Astrocyte (in vitro differentiated cells and primary cell): ENCODE measurements around the gene NT5C1A. TPM values are rescaled to one million over a fixed set of nuclear protein-coding genes. Genes with fewer than 3 reads are reported as not detected.

Experiments used
- DNase-seq: peaks from one replicate; pipeline ENCODE4 v3.0.0-alpha.2; 2010; ENCODE audit warnings: low read depth
- FAIRE-seq: peaks from 2 replicates; lab custom pipeline; 2011; peaks lifted over from hg19 to GRCh38; lab: Jason Lieb, UNC
- H2AFZ ChIP-seq: 2 replicates; pipeline ENCODE4 v1.6.0; 2012; ENCODE audit warnings: low read depth, low read length, inconsistent platforms
- H3K27ac ChIP-seq: 2 replicates; pipeline ENCODE4 v1.5.1; 2011; ENCODE audit warnings: low read depth, low read length, inconsistent platforms
- H3K27me3 ChIP-seq: 2 replicates; pipeline ENCODE4 v1.6.0; 2011; ENCODE audit warnings: low read length, inconsistent platforms; ENCODE audit not compliant: insufficient read depth
- H3K36me3 ChIP-seq: 2 replicates; pipeline ENCODE4 v1.5.1; 2011; ENCODE audit warnings: low read length, inconsistent platforms; ENCODE audit not compliant: insufficient read depth
- H3K4me1 ChIP-seq: 2 replicates; pipeline ENCODE4 v1.5.1; 2011; ENCODE audit warnings: low read length, inconsistent platforms; ENCODE audit not compliant: insufficient read depth
- H3K4me2 ChIP-seq: 2 replicates; pipeline ENCODE4 v1.6.0; 2012; ENCODE audit warnings: low read length, inconsistent platforms
- H3K4me3 ChIP-seq: 2 replicates; pipeline ENCODE4 v1.5.1; 2011; ENCODE audit warnings: low read depth, mild to moderate bottlenecking, low read length, inconsistent platforms; ENCODE audit not compliant: insufficient read depth
- H3K79me2 ChIP-seq: 2 replicates; pipeline ENCODE4 v1.6.0; 2012; ENCODE audit warnings: mild to moderate bottlenecking, low read length, inconsistent platforms; ENCODE audit not compliant: insufficient read depth
- H3K9ac ChIP-seq: 2 replicates; pipeline ENCODE4 v1.6.0; 2012; ENCODE audit warnings: mild to moderate bottlenecking, low read length, inconsistent platforms
- H3K9me3 ChIP-seq: 2 replicates; pipeline ENCODE4 v1.5.1; 2012; ENCODE audit warnings: low read depth, mild to moderate bottlenecking, low read length, inconsistent platforms; ENCODE audit not compliant: insufficient read depth
- H4K20me1 ChIP-seq: 2 replicates; pipeline ENCODE4 v1.6.0; 2012; ENCODE audit warnings: low read length, inconsistent platforms; ENCODE audit not compliant: insufficient read depth
- H3K27ac Mint-ChIP-seq: one replicate; pipeline ENCODE4 v1.8.0; 2021; ENCODE audit warnings: mild to moderate bottlenecking, mixed read lengths; ENCODE audit not compliant: unreplicated experiment
- H3K27me3 Mint-ChIP-seq: one replicate; pipeline ENCODE4 v1.8.0; 2021; ENCODE audit warnings: low read depth, mixed read lengths; ENCODE audit not compliant: unreplicated experiment
- H3K36me3 Mint-ChIP-seq: one replicate; pipeline ENCODE4 v1.8.0; 2021; ENCODE audit warnings: low read depth, mixed read lengths; ENCODE audit not compliant: unreplicated experiment
- H3K4me1 Mint-ChIP-seq: one replicate; pipeline ENCODE4 v1.8.0; 2021; ENCODE audit warnings: low read depth, mixed read lengths; ENCODE audit not compliant: unreplicated experiment
- H3K4me3 Mint-ChIP-seq: one replicate; pipeline ENCODE4 v1.8.0; 2021; ENCODE audit warnings: mild to moderate bottlenecking, moderate library complexity, mixed read lengths; ENCODE audit not compliant: unreplicated experiment
- H3K9me3 Mint-ChIP-seq: one replicate; pipeline ENCODE4 v1.8.0; 2021; ENCODE audit warnings: mild to moderate bottlenecking, mixed read lengths; ENCODE audit not compliant: unreplicated experiment
- EZH2 ChIP-seq: IDR thresholded peaks from 2 replicates; pipeline ENCODE4 v1.6.1; 2012; ENCODE audit warnings: mild to moderate bottlenecking, low read length, inconsistent platforms; ENCODE audit not compliant: insufficient read depth
- total RNA-seq: library from RNA; stranded (reverse); gene quantifications from 2 replicates; pipeline ENCODE4 v1.2.1, GENCODE V29; 2021
- TF ChIP-seq, protein P1 (sequence below): IDR thresholded peaks from 2 replicates; pipeline ENCODE4 v1.5.1; 2011; ENCODE audit warnings: low read depth, mild to moderate bottlenecking, inconsistent platforms, low read length, moderate library complexity; ENCODE audit not compliant: insufficient read depth

The NT5C1A gene
- total RNA-seq, 1 donor from 2014 or later = 0.20 TPM

DNA sequence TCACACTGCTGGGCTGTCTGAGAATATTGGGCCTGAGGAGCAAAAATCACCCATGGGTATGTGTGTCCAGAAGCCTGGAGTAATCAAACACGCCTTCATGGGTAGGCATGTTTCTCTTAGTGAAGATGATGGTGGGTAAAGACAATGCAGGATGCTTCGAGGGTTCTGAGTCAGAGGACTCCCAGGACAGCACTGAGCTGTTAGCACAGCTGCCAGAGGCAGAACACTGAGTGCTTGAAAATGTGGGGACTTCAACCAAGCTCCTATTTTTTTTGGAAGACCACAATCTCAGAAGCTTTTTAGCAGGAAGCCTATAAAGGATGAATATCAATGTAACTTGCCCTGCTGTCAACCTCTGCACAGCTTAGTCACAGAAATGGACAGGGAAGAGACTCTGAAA is 7.9 kb upstream of the NT5C1A start:
- peaks cover 10% of the 10 kb centered on the region for H3K9me3 Mint-ChIP-seq
- Histone ChIP-seq H3K9ac (no peak overlapping the region), H3K4me2 (no peak overlapping the region), H3K4me1 (no peaks in the 10 kb centered on the region), H3K9me3 (no peaks in the 10 kb centered on the region), H3K4me3 (no peak overlapping the region), H3K79me2 (no peaks in the 10 kb centered on the region), H3K27ac (no peak overlapping the region), H3K27me3 (peaks cover 51% of the 10 kb centered on the region), H2AFZ (no peak overlapping the region), H3K36me3 (no peaks in the 10 kb centered on the region), H4K20me1 (no peaks in the 10 kb centered on the region)
- peaks cover 84% of the 10 kb centered on the region for H3K27me3 Mint-ChIP-seq
- TF ChIP-seq, protein P1, sequence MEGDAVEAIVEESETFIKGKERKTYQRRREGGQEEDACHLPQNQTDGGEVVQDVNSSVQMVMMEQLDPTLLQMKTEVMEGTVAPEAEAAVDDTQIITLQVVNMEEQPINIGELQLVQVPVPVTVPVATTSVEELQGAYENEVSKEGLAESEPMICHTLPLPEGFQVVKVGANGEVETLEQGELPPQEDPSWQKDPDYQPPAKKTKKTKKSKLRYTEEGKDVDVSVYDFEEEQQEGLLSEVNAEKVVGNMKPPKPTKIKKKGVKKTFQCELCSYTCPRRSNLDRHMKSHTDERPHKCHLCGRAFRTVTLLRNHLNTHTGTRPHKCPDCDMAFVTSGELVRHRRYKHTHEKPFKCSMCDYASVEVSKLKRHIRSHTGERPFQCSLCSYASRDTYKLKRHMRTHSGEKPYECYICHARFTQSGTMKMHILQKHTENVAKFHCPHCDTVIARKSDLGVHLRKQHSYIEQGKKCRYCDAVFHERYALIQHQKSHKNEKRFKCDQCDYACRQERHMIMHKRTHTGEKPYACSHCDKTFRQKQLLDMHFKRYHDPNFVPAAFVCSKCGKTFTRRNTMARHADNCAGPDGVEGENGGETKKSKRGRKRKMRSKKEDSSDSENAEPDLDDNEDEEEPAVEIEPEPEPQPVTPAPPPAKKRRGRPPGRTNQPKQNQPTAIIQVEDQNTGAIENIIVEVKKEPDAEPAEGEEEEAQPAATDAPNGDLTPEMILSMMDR = no peak
- TF ChIP-seq EZH2 = no peak
- H3K27ac Mint-ChIP-seq = no peak overlapping the region
- H3K4me1 Mint-ChIP-seq = peaks cover 4% of the 10 kb centered on the region
- H3K36me3 Mint-ChIP-seq = peaks cover 4% of the 10 kb centered on the region
- H3K4me3 Mint-ChIP-seq = no peak overlapping the region
- no peak for DNase-seq
- no peak for FAIRE-seq

- Histone ChIP-seq H3K4me3 (no peak overlapping the region), H3K27ac (no peak overlapping the region), H3K4me1 (no peaks in the 10 kb centered on the region), H3K9me3 (no peaks in the 10 kb centered on the region), H3K9ac (no peak overlapping the region), H3K79me2 (no peaks in the 10 kb centered on the region), H4K20me1 (no peaks in the 10 kb centered on the region), H3K36me3 (no peaks in the 10 kb centered on the region), H2AFZ (no peak overlapping the region), H3K4me2 (no peak overlapping the region), H3K27me3 (peaks cover 52% of the 10 kb centered on the region)
- Mint-ChIP-seq H3K27me3 (peaks cover 85% of the 10 kb centered on the region), H3K9me3 (peaks cover 10% of the 10 kb centered on the region), H3K27ac (no peak overlapping the region), H3K4me1 (peaks cover 4% of the 10 kb centered on the region), H3K4me3 (no peak overlapping the region), H3K36me3 (peaks cover 2% of the 10 kb centered on the region)
- no peak for DNase-seq
- no peak for FAIRE-seq
- TF ChIP-seq EZH2 = no peak
- TF ChIP-seq, protein P1 = no peak
Observed at GRCh38 chr1:39678889-39679288, 7.0 kb upstream of the NT5C1A start.

- Histone ChIP-seq H2AFZ (no peak overlapping the region), H3K27ac (no peak overlapping the region), H3K27me3 (peaks cover 52% of the 10 kb centered on the region), H3K9ac (no peak overlapping the region), H4K20me1 (no peaks in the 10 kb centered on the region), H3K4me3 (no peak overlapping the region), H3K4me1 (no peaks in the 10 kb centered on the region), H3K36me3 (no peaks in the 10 kb centered on the region), H3K9me3 (peaks cover 4% of the 10 kb centered on the region), H3K79me2 (no peaks in the 10 kb centered on the region), H3K4me2 (no peak overlapping the region)
- Mint-ChIP-seq H3K27ac (no peak overlapping the region), H3K4me3 (no peak overlapping the region), H3K4me1 (peaks cover 4% of the 10 kb centered on the region), H3K27me3 (peaks cover 86% of the 10 kb centered on the region), H3K36me3 (peaks cover 4% of the 10 kb centered on the region), H3K9me3 (peaks cover 14% of the 10 kb centered on the region)
- TF ChIP-seq, protein P1 = no peak
- no peak for TF ChIP-seq EZH2
- FAIRE-seq (no peak), DNase-seq (no peak)
Observed at GRCh38 chr1:39677645-39678044, 5.7 kb upstream of the NT5C1A start.
